A673 (cell line): Measurements from ENCODE around the gene AMDHD1.

Experiments used
- EZH2 ChIP-seq: fragments of 200-600 bp; sonication (generic); IDR thresholded peaks from 2 replicates; pipeline ENCODE4 v1.6.1; 2017; ENCODE audit warnings: borderline replicate concordance, low read depth, mild to moderate bottlenecking, mixed read lengths, antibody characterized with exemption, low read length; ENCODE audit not compliant: poor library complexity, severe bottlenecking
- TF ChIP-seq, protein P1 (sequence below): fragments of 300-800, 200-600 bp; sonication (generic); conservative IDR thresholded peaks from 2 replicates; pipeline ENCODE4 v1.5.1; 2017; ENCODE audit warnings: low read depth, mild to moderate bottlenecking, antibody characterized with exemption, low read length, moderate library complexity, mixed read lengths

DNA sequence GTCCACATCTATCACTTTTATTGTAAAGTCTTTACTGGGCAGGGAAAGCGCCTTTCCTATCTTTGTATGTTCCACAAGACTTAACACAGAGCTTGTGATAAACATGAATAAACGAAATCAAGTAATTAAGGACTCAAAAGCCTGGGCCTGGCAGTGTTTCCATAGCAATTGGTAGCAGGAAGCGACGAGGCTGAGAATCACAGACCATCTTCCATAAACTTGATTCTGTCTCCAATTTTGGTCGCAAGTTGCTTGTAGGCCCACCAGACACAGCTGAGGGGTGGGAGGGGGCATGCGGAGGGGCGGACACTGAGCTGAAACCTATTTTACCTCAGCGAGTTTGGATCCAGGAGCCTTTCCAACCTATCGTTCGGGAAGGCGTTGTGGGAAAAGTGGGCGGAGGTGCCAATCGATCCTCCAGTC is 1.0 kb upstream of the AMDHD1 start:
- TF ChIP-seq, protein P1, sequence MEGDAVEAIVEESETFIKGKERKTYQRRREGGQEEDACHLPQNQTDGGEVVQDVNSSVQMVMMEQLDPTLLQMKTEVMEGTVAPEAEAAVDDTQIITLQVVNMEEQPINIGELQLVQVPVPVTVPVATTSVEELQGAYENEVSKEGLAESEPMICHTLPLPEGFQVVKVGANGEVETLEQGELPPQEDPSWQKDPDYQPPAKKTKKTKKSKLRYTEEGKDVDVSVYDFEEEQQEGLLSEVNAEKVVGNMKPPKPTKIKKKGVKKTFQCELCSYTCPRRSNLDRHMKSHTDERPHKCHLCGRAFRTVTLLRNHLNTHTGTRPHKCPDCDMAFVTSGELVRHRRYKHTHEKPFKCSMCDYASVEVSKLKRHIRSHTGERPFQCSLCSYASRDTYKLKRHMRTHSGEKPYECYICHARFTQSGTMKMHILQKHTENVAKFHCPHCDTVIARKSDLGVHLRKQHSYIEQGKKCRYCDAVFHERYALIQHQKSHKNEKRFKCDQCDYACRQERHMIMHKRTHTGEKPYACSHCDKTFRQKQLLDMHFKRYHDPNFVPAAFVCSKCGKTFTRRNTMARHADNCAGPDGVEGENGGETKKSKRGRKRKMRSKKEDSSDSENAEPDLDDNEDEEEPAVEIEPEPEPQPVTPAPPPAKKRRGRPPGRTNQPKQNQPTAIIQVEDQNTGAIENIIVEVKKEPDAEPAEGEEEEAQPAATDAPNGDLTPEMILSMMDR: no peak
- TF ChIP-seq EZH2: no peak
